ENCODE data around the gene TRIP12.

TRIP12 gene

DNA sequence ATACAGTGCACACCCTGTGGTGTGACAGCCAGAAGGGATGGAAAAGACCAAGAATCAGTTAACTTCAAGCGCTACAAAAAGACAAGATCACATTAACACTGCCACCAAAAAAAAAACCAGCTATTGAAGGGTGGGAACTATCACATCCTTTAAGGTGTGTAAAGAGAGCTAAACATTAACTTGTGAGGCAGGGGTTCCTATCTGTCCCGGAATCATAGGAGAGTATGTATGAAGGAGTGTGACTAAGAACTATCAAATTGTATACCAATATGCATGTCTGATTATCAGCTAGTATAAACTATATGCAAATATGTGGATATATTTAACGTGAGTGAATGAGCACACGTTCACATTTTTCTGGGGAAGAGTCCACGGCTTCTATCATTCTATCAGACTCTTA, 119.0 kb downstream of the TRIP12 start:
- TF ChIP-seq, protein P1, sequence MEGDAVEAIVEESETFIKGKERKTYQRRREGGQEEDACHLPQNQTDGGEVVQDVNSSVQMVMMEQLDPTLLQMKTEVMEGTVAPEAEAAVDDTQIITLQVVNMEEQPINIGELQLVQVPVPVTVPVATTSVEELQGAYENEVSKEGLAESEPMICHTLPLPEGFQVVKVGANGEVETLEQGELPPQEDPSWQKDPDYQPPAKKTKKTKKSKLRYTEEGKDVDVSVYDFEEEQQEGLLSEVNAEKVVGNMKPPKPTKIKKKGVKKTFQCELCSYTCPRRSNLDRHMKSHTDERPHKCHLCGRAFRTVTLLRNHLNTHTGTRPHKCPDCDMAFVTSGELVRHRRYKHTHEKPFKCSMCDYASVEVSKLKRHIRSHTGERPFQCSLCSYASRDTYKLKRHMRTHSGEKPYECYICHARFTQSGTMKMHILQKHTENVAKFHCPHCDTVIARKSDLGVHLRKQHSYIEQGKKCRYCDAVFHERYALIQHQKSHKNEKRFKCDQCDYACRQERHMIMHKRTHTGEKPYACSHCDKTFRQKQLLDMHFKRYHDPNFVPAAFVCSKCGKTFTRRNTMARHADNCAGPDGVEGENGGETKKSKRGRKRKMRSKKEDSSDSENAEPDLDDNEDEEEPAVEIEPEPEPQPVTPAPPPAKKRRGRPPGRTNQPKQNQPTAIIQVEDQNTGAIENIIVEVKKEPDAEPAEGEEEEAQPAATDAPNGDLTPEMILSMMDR (IDR thresholded peaks at IDR 0.05), result no peak

DNA sequence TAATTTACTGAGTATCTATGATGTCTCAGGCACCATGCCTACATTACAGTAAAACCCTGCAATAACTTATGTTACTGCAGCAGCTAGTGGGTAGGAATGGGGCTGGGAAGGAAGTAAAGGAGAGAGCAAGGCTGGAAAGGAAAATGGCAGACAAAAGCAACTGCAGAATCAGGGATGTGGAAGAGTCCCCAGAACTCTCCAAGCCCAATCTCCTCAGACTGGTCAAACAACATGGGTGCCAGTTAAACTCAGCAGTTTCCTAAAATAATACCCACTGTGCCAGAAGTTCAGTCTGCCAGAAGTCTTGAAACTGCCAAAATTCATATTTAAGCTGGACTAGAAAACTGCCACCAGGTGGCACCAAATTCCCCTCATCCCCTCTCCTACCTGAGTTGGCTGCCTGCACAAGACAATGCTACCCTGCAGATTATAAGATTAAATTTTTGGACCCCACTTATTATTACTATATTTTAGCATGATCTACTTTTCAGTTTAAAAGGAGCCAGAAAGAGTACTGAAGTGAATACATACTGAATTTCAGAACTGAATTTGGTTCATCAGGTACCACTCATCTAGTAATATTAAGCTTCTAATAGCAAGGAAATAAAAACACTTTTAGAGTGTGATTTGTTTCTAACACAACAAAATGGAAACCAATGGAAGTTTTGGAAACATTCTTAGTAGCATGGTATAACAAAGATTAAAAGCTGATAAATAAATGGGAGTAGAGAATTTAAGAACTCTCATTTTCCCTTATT, 120.6 kb downstream of the TRIP12 start:
- TF ChIP-seq, protein P1 (IDR thresholded peaks at IDR 0.05), result peak; percentile 70

- TF ChIP-seq, protein P1 (IDR thresholded peaks at IDR 0.05), result no peak
These were observed 123.2 kb downstream of the TRIP12 start for GRCh38 chr2:229798446-229799155.

DNA sequence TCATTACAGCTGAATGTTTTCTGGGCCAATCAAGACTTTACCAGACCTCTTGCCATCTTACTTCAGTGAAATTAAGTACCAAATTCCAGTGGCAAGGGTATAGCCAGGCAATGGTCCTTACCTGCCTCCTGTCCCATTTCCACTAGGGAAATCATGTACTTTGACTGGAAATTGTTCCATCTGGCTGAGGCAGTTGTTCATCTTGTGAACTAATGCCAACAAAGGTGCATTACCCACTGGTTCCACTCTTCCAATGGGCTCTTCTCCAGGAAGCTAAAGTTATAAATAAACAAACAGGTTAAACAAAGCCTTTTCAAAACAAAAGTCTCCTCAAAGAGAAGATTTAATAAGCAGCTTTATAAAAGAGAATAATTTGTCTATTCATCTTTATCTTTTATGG, 126.8 kb downstream of the TRIP12 start:
- TF ChIP-seq, protein P1 (IDR thresholded peaks at IDR 0.05), result no peak

- TF ChIP-seq, protein P1 (IDR thresholded peaks at IDR 0.05), result no peak
These were observed 127.2 kb downstream of the TRIP12 start for GRCh38 chr2:229794636-229795035.

DNA sequence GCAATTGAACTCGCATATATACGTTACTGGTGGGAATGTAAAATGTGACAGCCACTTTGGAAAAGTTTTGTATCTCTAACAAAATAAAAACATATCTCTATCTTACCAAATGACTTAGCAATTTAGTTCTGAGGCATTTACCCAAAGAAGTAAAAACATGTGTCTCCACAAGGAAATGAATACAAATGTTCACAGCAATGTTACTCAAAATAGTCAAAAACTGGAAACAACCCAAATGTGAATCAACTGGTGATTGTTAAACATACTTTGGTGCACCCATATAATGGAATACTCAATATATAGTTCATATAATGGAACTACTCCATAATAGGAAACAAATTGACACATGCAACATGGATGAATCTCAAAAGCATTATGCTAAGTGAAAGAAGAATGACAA, 137.0 kb downstream of the TRIP12 start:
- TF ChIP-seq, protein P1 (IDR thresholded peaks at IDR 0.05), result no peak

GRCh38 chr2:229783108-229783721, 138.6 kb downstream of the TRIP12 start:
- TF ChIP-seq, protein P1 (IDR thresholded peaks at IDR 0.05), result no peak

All from LNCAP (cell line).